Karpas-422 (cell line): Measurements from ENCODE around the gene PRRT1. TPM values are rescaled to one million over a fixed set of nuclear protein-coding genes. Genes with fewer than 3 reads are reported as not detected.

Experiments used
- DNase-seq: peaks from one replicate; pipeline ENCODE4 v3.0.0-alpha.2; 2015
- H2AFZ ChIP-seq: fragments of 200-600 bp; sonication (generic); 2 replicates; pipeline ENCODE4 v1.6.1; 2014; ENCODE audit warnings: antibody characterized with exemption, low read length, mixed read lengths
- H3K27ac ChIP-seq: fragments of 200-600 bp; sonication (generic); 2 replicates; pipeline ENCODE4 v1.5.1; 2014; ENCODE audit warnings: mild to moderate bottlenecking, low read length, moderate library complexity
- H3K27me3 ChIP-seq: fragments of 200-600 bp; sonication (generic); 2 replicates; pipeline ENCODE4 v1.6.1; 2014; ENCODE audit warnings: low read length, mixed read lengths
- H3K36me3 ChIP-seq: fragments of 200-600 bp; sonication (generic); 2 replicates; pipeline ENCODE4 v1.6.1; 2014; ENCODE audit warnings: low read length, mixed read lengths; ENCODE audit not compliant: insufficient read depth
- H3K4me1 ChIP-seq: fragments of 200-600 bp; sonication (generic); 2 replicates; pipeline ENCODE4 v1.6.1; 2014; ENCODE audit warnings: mild to moderate bottlenecking, low read length, mixed read lengths
- H3K4me2 ChIP-seq: fragments of 200-600 bp; sonication (generic); 2 replicates; pipeline ENCODE4 v1.6.1; 2014; ENCODE audit warnings: low read length, low read depth, mild to moderate bottlenecking; ENCODE audit not compliant: poor library complexity, severe bottlenecking
- H3K4me3 ChIP-seq: fragments of 200-600 bp; sonication (generic); 2 replicates; pipeline ENCODE4 v1.5.1; 2014; ENCODE audit warnings: mild to moderate bottlenecking, antibody characterized with exemption, low read length, mixed read lengths
- H3K79me2 ChIP-seq: fragments of 200-600 bp; sonication (generic); 2 replicates; pipeline ENCODE4 v1.6.1; 2014; ENCODE audit warnings: mild to moderate bottlenecking, low read length, mixed read lengths
- H3K9ac ChIP-seq: fragments of 200-600 bp; sonication (generic); 2 replicates; pipeline ENCODE4 v1.6.0; 2014; ENCODE audit warnings: low read length
- H3K9me2 ChIP-seq: fragments of 200-600 bp; sonication (generic), shearing (Covaris generic); replicated peaks from 2 replicates; pipeline ENCODE4 v1.6.0; 2014; ENCODE audit warnings: mild to moderate bottlenecking, low read length, moderate library complexity; ENCODE audit not compliant: insufficient read depth
- H3K9me3 ChIP-seq: fragments of 300-700, 200-600 bp; sonication (generic); 2 replicates; pipeline ENCODE4 v1.6.1; 2014; ENCODE audit warnings: low read length, mixed read lengths
- H4K20me1 ChIP-seq: fragments of 200-600 bp; sonication (generic); 2 replicates; pipeline ENCODE4 v1.6.1; 2014; ENCODE audit warnings: mild to moderate bottlenecking, antibody characterized with exemption, low read length, low read depth; ENCODE audit not compliant: insufficient read depth
- total RNA-seq: library from RNA; depleted of rRNA; stranded (reverse); fragments of >200 nt; shearing (Covaris generic); gene quantifications from 2 replicates; pipeline ENCODE4 v1.2.3, GENCODE V29; 2014; ENCODE audit warnings: low replicate concordance

PRRT1 gene
- total RNA-seq, 1 experiment from 2014 or later, result 0.75 TPM

GRCh38 chr6:32178547-32179440, 27.1 kb upstream of the PRRT1 start:
- Histone ChIP-seq H3K4me3 (peak overlapping the region; percentile 87), H3K27me3 (no peaks in the 10 kb centered on the region), H3K27ac (peak overlapping the region; percentile 68), H4K20me1 (no peaks in the 10 kb centered on the region), H3K9ac (peak overlapping the region; percentile 88), H3K79me2 (peaks cover 42% of the 10 kb centered on the region), H2AFZ (no peak overlapping the region), H3K9me2 (no peaks in the 10 kb centered on the region), H3K36me3 (peaks cover 7% of the 10 kb centered on the region), H3K4me1 (peaks cover 45% of the 10 kb centered on the region), H3K9me3 (no peaks in the 10 kb centered on the region), H3K4me2 (peak overlapping the region; percentile 71)
- peak; percentile 65 for DNase-seq

- Histone ChIP-seq H3K36me3 (peaks cover 4% of the 10 kb centered on the region), H3K9me2 (no peaks in the 10 kb centered on the region), H3K4me1 (peaks cover 51% of the 10 kb centered on the region), H3K27me3 (no peaks in the 10 kb centered on the region), H3K4me2 (peak within 1 kb of the TSS; percentile 79), H3K9me3 (no peaks in the 10 kb centered on the region), H3K9ac (peak within 1 kb of the TSS; percentile 88), H2AFZ (no peak within 1 kb of the TSS), H4K20me1 (no peaks in the 10 kb centered on the region), H3K4me3 (peak within 1 kb of the TSS; percentile 94), H3K27ac (peak within 1 kb of the TSS; percentile 68), H3K79me2 (peaks cover 51% of the 10 kb centered on the region)
- DNase-seq, result peak; percentile 100
Measured at GRCh38 chr6:32177788-32178546, 26.2 kb upstream of the PRRT1 start, which contains the start of gene RNF5. Gene RNF5 (plus strand): TSS chr6:32178405. CDS start chr6:32178512, 107 bp downstream.

- peak overlapping the region; percentile 66 for H3K27ac ChIP-seq
- peak overlapping the region; percentile 71 for H3K9ac ChIP-seq
Measured at GRCh38 chr6:32177183-32177787, 25.5 kb upstream of the PRRT1 start.

GRCh38 chr6:32176476-32177182, 24.9 kb upstream of the PRRT1 start:
- peak overlapping the region; percentile 94 for H3K4me3 ChIP-seq
- peaks cover 60% of the 10 kb centered on the region for H3K79me2 ChIP-seq
- H2AFZ ChIP-seq, result no peak overlapping the region
- no peaks in the 10 kb centered on the region; the same call in 1 of the 2 replicates for H3K36me3 ChIP-seq
- no peaks in the 10 kb centered on the region for H3K9me3 ChIP-seq
- no peaks in the 10 kb centered on the region for H4K20me1 ChIP-seq
- no peak for DNase-seq
- peak overlapping the region; percentile 79 for H3K4me2 ChIP-seq
- H3K27me3 ChIP-seq, result no peaks in the 10 kb centered on the region
- peaks cover 51% of the 10 kb centered on the region for H3K4me1 ChIP-seq
- H3K9me2 ChIP-seq, result no peaks in the 10 kb centered on the region
- peak overlapping the region; percentile 66 for H3K27ac ChIP-seq
- peak overlapping the region; percentile 71 for H3K9ac ChIP-seq

More at GRCh38 chr6:32177183-32177787, 25.5 kb upstream of the PRRT1 start:
- H3K9me2 ChIP-seq, result no peaks in the 10 kb centered on the region
- peaks cover 51% of the 10 kb centered on the region for H3K4me1 ChIP-seq
- no peaks in the 10 kb centered on the region for H3K27me3 ChIP-seq
- no peaks in the 10 kb centered on the region; the same call in 1 of the 2 replicates for H3K36me3 ChIP-seq
- no peaks in the 10 kb centered on the region for H3K9me3 ChIP-seq
- H3K79me2 ChIP-seq, result peaks cover 57% of the 10 kb centered on the region
- peak; percentile 55 for DNase-seq
- no peak overlapping the region for H2AFZ ChIP-seq
- peak overlapping the region; percentile 79 for H3K4me2 ChIP-seq
- H3K4me3 ChIP-seq, result peak overlapping the region; percentile 94
- H4K20me1 ChIP-seq, result no peaks in the 10 kb centered on the region

GRCh38 chr6:32175711-32176475, 24.2 kb upstream of the PRRT1 start, which contains the start of gene AGPAT1:
Gene AGPAT1 (minus strand): TSS chr6:32176084. CDS start chr6:32171496, 4,588 bp downstream.
- Histone ChIP-seq H2AFZ (no peak within 1 kb of the TSS), H3K36me3 (no peaks in the 10 kb centered on the region; the same call in 1 of the 2 replicates), H3K4me2 (peak within 1 kb of the TSS; percentile 79), H3K9me3 (no peaks in the 10 kb centered on the region), H3K9me2 (no peaks in the 10 kb centered on the region), H3K9ac (peak within 1 kb of the TSS; percentile 98), H3K4me1 (peaks cover 51% of the 10 kb centered on the region), H3K79me2 (peaks cover 61% of the 10 kb centered on the region), H3K27ac (peak within 1 kb of the TSS; percentile 66), H4K20me1 (no peaks in the 10 kb centered on the region), H3K27me3 (no peaks in the 10 kb centered on the region), H3K4me3 (peak within 1 kb of the TSS; percentile 94)
- DNase-seq, result peak; percentile 98

GRCh38 chr6:32175322-32175710, 23.6 kb upstream of the PRRT1 start:
- Histone ChIP-seq H3K4me1 (peaks cover 48% of the 10 kb centered on the region), H2AFZ (no peak overlapping the region), H3K27me3 (no peaks in the 10 kb centered on the region), H3K4me3 (peak overlapping the region; percentile 94), H3K27ac (peak overlapping the region; percentile 34; the same call in 1 of the 2 replicates), H3K9me3 (no peaks in the 10 kb centered on the region), H3K36me3 (no peaks in the 10 kb centered on the region), H3K9ac (peak overlapping the region; percentile 98), H4K20me1 (no peaks in the 10 kb centered on the region), H3K9me2 (no peaks in the 10 kb centered on the region), H3K79me2 (peaks cover 61% of the 10 kb centered on the region), H3K4me2 (peak overlapping the region; percentile 79)
- peak; percentile 56 for DNase-seq

GRCh38 chr6:32174416-32174815, 22.7 kb upstream of the PRRT1 start:
- peak overlapping the region; percentile 98 for H3K9ac ChIP-seq
- no peak overlapping the region for H3K27ac ChIP-seq
- H3K27me3 ChIP-seq, result no peaks in the 10 kb centered on the region
- peaks cover 39% of the 10 kb centered on the region for H3K4me1 ChIP-seq
- H3K79me2 ChIP-seq, result peaks cover 52% of the 10 kb centered on the region
- H3K9me2 ChIP-seq, result no peaks in the 10 kb centered on the region
- H3K4me2 ChIP-seq, result peak overlapping the region; percentile 79
- H3K9me3 ChIP-seq, result no peaks in the 10 kb centered on the region
- no peak overlapping the region for H2AFZ ChIP-seq
- H4K20me1 ChIP-seq, result no peaks in the 10 kb centered on the region
- DNase-seq, result no peak
- H3K36me3 ChIP-seq, result no peaks in the 10 kb centered on the region
- H3K4me3 ChIP-seq, result peak overlapping the region; percentile 94
